Measurements from ENCODE around the gene AGAP6.
"Not testable (repeated sequence)": the region's sequence is repeated elsewhere in the genome, so short reads cannot be mapped to it uniquely, and the experiment has no call there.

AGAP6 gene

GRCh38 chr10:49988376-49988775, at the start of gene AGAP6:
TSS of gene AGAP6 (plus strand) at chr10:49988406. CDS start at chr10:49988716, 310 bp downstream.
- not testable (repeated sequence) for DNase-seq (ENCODE audit: low read depth in 1 of 2, low spot score in 1 of 2)

- peak; percentile 50 to 75 for DNase-seq (ENCODE audit: low read depth in 1 of 2, low spot score in 1 of 2)
Measured at GRCh38 chr10:49941447-49942338, 46.5 kb upstream of the AGAP6 start, which contains the start of the genes PARG and TIMM23B. TSS of gene PARG (minus strand) at chr10:49942027. CDS start at chr10:49941725, 302 bp downstream. TSS of gene TIMM23B (plus strand) at chr10:49942053. CDS start at chr10:49942195, 142 bp downstream.

DNA sequence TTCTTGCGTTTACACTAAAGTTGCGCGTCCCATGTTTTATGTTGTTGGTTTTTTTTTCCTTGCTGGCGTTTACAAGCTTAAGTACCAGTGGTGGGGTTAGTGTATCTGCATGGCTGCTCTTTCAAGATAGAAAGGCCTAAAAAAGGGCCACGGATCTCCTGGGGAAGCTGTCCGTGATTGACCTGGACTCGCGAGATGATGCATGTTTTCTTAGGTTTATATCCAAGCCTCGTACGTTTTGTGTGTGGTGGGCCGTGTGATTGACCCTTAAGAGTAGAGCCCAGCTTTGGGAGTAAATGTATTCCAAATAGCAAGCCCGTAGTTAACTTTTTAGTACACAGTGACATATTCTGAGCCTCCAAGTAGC, 45.9 kb upstream of the AGAP6 start:
- DNase-seq (ENCODE audit: low read depth in 1 of 2, low spot score in 1 of 2), result not testable (repeated sequence)

DNA sequence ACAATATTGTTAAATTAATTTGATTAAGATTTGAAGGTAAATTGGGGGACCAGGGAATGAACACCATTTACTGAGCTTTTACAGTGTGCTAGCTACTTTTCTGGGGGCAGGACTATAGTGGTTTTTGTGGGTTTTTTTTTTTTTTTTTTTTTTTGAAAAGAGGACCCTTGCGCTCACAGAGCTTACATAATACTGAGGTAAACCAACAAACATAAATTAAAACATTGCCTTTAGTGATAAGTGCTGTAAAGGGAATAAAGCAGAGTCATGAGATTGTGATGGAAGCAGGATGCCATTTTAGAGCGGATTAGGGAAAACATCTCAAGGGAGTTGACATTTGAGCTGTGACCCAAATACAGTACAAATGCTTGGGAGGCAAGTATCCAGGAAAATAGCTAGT, 44.6 kb upstream of the AGAP6 start:
- DNase-seq (ENCODE audit: low read depth in 1 of 2, low spot score in 1 of 2), result not testable (repeated sequence)

DNA sequence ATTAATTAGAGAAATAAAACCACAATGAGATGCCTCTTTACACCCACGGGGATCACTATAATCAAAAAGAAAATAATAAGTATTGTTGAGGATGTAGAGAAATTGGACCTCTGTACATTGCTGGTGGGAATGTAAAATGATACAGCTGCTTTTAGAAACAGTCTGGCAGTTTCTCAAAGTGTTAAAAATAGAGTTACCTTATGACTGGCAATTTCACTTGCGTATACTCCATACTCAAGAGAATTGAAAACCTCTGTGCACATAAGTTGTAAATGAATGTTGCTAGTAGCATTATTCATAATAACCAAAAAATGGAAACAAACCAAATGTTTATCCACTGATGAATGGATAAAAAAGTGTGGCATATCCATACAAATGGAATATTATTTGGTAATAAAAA, 40.1 kb upstream of the AGAP6 start:
- not testable (repeated sequence) for DNase-seq (ENCODE audit: low read depth in 1 of 2, low spot score in 1 of 2)

DNA sequence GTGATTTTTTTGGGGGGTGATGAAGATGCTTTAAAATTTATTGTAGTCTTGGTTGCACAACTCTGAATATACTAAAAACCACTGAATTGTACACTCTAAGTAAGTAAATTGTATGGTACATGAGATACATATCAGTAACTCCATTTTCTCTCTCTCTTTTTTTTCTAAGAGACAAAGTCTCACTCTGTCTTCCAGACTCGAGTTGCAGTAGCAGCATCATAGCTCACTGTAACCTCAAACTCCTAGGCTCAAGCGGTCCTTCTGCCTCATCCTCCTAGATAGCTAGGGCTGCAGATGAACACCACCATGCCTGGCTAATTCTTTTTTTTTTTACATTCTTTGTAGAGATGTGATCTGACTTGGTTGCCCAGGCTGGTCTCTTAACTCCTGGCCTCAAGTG, 39.5 kb upstream of the AGAP6 start:
- DNase-seq (ENCODE audit: low read depth in 1 of 2, low spot score in 1 of 2), result not testable (repeated sequence)

DNA sequence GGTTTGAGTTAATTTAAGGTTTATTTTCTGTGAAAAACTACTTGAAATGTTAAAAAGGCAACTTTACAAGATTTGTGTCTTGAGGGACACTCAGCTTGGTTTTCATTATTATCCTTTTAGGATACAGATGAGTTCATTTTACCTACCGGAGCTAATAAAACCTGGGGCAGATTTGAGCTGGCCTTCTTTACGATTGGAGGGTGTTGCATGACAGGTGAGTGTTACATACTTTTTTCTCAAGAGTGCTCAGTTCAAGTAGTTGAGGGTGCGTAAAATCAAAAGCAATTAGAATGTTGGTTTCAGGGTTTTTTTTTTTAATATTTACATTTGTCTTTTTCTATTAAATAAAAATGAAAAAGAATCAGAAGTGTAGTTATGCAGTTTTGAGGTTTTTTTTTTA, 36.2 kb upstream of the AGAP6 start:
- DNase-seq (ENCODE audit: low read depth in 1 of 2, low spot score in 1 of 2), result not testable (repeated sequence)

GRCh38 chr10:49953122-49953521, 35.1 kb upstream of the AGAP6 start:
- DNase-seq (ENCODE audit: low read depth in 1 of 2, low spot score in 1 of 2), result not testable (repeated sequence)

DNA sequence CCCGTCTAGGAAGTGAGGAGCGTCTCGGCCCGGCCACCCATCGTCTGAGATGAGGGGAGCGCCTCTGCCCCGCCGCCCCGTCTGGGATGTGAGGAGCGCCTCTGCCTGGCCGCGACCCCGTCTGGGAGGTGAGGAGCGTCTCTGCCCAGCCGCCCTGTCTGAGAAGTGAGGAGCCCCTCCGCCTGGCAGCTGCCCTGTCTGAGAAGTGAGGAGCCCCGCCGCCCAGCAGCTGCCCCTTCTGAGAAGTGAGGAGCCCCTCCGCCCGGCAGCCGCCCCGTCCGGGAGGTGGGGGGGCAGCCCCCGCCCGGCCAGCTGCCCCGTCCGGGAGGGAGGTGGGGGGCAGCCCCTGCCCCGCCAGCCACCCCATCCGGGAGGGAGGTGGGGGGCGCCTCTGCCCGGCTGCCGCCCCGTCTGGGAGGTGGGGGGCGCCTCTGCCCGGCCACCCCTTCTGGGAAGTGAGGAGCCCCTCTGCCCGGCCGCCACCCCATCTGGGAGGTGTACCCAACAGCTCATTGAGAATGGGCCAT, 17.8 kb upstream of the AGAP6 start:
- not testable (repeated sequence) for DNase-seq (ENCODE audit: low read depth in 1 of 2, low spot score in 1 of 2)

GRCh38 chr10:49971466-49971865, 16.7 kb upstream of the AGAP6 start:
- DNase-seq (ENCODE audit: low read depth in 1 of 2, low spot score in 1 of 2), result not testable (repeated sequence)

DNA sequence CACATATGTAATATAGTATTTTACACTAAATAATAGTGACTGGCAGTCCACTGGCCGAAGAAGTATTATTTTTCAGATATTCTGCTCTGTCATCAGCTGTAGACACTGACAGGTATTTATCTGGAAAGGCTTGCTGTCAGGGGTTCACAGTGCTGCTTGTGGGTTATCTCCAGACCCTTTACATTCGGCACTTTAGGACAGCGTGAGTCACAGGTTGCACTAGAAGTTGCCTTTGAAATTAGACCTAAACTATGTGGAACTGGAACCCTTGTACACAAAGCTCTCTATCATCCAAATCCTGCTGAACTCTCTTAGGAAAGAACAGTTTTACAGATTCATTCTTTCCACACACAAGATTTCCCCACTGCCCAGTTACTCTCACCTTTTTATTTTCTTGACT, 16.1 kb upstream of the AGAP6 start:
- not testable (repeated sequence) for DNase-seq (ENCODE audit: low read depth in 1 of 2, low spot score in 1 of 2)

GRCh38 chr10:49977756-49978155, 10.4 kb upstream of the AGAP6 start:
- not testable (repeated sequence) for DNase-seq (ENCODE audit: low read depth in 1 of 2, low spot score in 1 of 2)

DNA sequence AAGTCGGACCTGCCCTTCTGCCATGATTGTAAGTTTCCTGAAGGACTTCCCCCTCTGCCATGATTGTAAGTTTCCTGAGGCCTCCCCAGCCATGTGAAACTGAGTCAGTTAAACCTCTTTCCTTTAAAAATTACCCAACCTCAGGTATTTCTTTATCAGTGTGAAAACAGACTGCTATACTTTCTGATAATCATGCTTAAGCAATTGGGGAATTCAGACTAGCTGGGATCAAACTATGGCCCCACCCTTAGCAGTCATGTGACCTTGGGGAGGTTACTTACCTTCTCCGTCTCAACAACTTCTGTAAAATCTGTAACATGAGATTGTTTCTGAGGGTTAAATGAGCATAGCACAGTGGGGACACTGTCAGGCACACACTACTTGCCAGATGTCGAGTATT, 999 bp upstream of the AGAP6 start:
- DNase-seq (ENCODE audit: low read depth in 1 of 2, low spot score in 1 of 2), result not testable (repeated sequence)

DNA sequence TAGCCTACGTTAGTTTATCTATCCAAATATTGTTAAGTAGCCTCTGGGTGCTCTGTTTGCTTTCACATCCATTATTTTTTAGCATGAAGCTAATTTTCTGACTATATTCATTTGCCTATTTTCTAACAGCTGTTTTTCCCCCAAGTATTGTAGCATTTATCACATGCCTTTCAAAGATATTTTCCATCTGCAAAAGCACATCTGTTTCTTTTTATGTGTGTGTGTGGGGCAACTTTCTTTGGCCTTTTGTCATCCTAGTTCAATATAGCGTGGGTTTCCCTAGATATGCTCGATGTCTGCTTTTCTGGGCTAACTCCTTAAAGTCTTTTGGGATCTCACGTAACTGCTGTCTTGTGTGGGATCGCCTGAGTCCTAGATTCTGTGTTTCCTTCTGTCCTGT, 7.1 kb downstream of the AGAP6 start:
- not testable (repeated sequence) for DNase-seq (ENCODE audit: low read depth in 1 of 2, low spot score in 1 of 2)

GRCh38 chr10:50014024-50014423, 25.8 kb downstream of the AGAP6 start:
- not testable (repeated sequence) for DNase-seq (ENCODE audit: low read depth in 1 of 2, low spot score in 1 of 2)

DNA sequence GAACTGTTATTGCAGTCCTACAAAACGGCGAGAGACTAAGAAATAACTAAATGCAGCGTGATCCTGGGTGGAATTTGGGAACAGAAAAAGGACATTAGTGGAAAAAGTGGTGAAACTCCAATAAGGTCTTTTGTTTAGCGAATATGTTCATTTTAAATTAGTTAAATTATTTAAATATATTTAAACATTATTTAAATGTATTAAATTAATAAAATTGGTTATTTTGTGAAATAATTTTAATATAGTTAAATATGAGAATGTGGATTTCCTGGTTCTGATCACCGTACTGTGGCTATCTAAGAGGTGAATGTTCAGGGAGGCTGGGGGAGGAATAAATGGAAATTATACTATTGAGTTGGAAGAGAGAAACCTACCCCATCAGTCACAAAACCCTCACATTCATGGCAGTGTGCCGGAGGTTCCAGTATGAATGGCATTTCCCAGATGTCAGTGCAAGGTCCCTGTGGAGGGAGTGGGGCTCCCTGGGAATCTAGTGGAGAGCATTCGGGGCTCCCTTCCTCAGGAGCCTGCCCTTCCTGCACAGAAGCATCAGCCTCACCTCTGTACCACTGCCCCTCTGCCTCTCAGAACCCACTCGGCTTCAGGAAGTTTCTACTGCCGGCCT, 27.5 kb downstream of the AGAP6 start:
- not testable (repeated sequence) for DNase-seq (ENCODE audit: low read depth in 1 of 2, low spot score in 1 of 2)

GRCh38 chr10:50016926-50017325, 28.7 kb downstream of the AGAP6 start:
- DNase-seq (ENCODE audit: low read depth in 1 of 2, low spot score in 1 of 2), result not testable (repeated sequence)

GRCh38 chr10:50017646-50018045, 29.4 kb downstream of the AGAP6 start:
- DNase-seq (ENCODE audit: low read depth in 1 of 2, low spot score in 1 of 2), result not testable (repeated sequence)

GRCh38 chr10:50019279-50019678, 31.1 kb downstream of the AGAP6 start:
- not testable (repeated sequence) for DNase-seq (ENCODE audit: low read depth in 1 of 2, low spot score in 1 of 2)

DNA sequence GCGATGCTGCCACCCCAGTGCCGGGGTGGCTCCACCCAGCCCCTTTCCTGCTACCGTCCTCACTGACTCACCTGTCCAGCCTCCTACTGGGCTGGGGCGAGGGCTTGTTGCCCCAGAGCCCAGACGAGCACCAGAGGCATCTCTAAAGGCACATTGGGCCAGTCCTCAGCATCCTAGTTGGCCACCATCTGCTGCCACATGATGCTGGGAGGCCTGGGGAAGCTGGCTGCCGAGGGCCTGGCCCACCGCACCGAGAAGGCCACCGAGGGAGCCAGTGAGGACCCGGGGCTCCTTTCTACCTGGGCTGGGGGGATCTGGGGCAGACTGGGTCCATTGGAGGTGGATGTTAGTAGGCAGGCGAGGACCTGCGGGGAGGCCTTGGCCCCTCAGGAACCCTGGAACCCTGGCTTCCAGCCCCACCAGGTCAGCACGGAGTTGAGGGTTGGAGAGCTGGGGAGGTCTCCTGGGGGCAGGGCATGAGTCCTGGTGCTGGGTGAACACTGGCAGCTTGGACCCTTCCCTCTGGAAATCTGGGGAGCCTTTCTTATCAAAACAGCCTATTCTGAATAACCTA, 32.3 kb downstream of the AGAP6 start:
- DNase-seq (ENCODE audit: low read depth in 1 of 2, low spot score in 1 of 2), result not testable (repeated sequence)

DNA sequence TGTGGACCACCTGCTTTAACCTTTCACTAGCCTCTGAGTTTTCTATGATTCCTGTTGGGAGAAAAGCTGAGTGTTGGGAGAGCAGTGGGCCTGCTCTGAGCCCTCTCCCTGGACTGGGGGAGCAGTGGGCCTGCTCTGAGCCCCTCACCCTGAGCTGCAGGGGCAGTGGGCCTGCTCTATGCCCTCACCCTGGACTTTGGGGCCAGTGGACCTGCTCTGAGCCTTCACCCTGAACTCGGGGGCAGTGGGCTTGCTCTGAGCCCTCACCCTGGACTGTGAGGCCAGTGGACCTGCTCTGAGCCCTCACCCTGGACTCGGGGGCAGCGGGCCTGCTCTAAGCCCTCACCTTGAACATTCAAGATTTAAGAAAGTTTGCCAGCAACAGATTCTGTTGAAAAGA, 33.4 kb downstream of the AGAP6 start:
- DNase-seq (ENCODE audit: low read depth in 1 of 2, low spot score in 1 of 2), result no peak

Data from activated T-helper 1 cell treated with anti-CD3 and anti-CD28 coated beads, Interleukin-2, amount 50 U/mL, for 16 hours (primary cell).